ENCODE data around the gene TMEM238.

- TF ChIP-seq CTCF (IDR thresholded peaks at IDR 0.05; ENCODE audit: low read depth, low read length, poor library complexity, severe bottlenecking) (no peak), EZH2phosphoT487 (IDR thresholded peaks at IDR 0.05; ENCODE audit: borderline replicate concordance, low read length) (no peak)
Measured at GRCh38 chr19:55419103-55419502, 35.0 kb upstream of the TMEM238 start.

Measured in DOHH2 (cell line).